ENCODE measurements around the gene UQCR11.

The UQCR11 gene

DNA sequence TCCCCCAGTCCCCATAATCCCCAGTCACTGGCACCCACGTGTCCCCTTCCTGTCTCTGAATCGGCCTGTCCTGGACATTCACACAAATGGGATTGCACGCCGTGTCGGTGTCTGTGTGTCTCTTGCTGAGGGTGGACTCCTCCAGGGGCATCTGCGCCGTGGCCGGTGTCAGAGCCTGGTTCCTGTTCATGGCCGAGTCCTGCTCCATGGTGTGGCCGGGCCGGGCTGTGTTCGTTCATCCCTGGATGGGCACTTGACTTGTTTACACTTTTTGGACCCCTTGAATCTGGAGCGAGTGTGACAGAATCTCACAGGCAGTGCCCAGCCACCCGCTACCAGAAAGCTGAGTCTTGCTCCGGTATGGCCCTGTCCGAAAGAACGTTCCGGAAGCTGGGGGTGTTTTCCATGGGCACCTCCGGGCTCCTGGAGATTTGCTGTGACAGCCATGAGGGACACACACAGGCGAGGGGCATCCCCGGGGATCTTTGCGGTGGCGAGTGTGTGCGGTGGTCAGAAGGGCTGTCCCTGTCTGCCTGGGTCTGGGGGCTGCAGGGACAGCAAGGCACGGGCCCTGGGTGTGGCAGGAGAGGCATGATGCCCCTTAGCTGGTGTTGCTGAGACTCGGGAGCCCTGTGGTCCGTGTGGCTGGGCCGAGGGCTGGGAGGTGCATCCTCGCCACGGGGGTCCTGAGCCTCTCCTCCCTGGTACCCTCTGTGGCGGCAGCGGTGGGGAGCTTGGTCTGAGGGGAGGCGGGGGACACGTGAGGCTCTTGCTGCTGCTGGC lies 30.7 kb downstream of the UQCR11 start:
- no peak overlapping the region for H3K4me3 Mint-ChIP-seq
- H3K4me1 Mint-ChIP-seq = no peaks in the 10 kb centered on the region
- H3K27ac Mint-ChIP-seq = no peak overlapping the region
- peaks cover 7% of the 10 kb centered on the region for H3K36me3 Mint-ChIP-seq (ENCODE audit: low read depth)
- no peaks in the 10 kb centered on the region for H3K9me3 Mint-ChIP-seq
- TF ChIP-seq, protein P1, sequence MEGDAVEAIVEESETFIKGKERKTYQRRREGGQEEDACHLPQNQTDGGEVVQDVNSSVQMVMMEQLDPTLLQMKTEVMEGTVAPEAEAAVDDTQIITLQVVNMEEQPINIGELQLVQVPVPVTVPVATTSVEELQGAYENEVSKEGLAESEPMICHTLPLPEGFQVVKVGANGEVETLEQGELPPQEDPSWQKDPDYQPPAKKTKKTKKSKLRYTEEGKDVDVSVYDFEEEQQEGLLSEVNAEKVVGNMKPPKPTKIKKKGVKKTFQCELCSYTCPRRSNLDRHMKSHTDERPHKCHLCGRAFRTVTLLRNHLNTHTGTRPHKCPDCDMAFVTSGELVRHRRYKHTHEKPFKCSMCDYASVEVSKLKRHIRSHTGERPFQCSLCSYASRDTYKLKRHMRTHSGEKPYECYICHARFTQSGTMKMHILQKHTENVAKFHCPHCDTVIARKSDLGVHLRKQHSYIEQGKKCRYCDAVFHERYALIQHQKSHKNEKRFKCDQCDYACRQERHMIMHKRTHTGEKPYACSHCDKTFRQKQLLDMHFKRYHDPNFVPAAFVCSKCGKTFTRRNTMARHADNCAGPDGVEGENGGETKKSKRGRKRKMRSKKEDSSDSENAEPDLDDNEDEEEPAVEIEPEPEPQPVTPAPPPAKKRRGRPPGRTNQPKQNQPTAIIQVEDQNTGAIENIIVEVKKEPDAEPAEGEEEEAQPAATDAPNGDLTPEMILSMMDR (IDR thresholded peaks at IDR 0.05; ENCODE audit: unreplicated experiment in 3 of 3) = no peak
- H3K27me3 Mint-ChIP-seq (ENCODE audit: low read depth) = peaks cover 4% of the 10 kb centered on the region

DNA sequence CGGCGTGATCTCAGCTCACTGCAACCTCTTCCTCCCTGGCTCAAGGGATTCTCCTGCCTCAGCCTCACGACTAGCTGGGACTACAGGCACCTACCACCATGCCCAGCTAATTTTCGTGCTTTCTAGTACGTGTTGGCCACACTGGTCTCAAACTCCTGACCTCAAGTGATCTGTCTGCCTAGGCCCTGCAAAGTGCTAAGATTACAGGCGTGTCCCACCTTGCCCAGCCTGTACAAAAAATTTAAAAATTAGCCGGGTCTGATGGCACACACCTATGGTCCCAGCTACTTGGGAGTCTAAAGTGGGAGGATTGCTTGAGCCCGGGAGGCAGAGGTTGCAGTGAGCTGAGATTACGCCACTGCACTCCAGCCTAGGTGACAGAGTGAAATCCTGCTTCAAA lies 32.5 kb downstream of the UQCR11 start:
- H3K27ac Mint-ChIP-seq = no peak overlapping the region
- H3K27me3 Mint-ChIP-seq (ENCODE audit: low read depth) = peaks cover 5% of the 10 kb centered on the region
- H3K4me1 Mint-ChIP-seq = no peaks in the 10 kb centered on the region
- TF ChIP-seq, protein P1 (IDR thresholded peaks at IDR 0.05; ENCODE audit: unreplicated experiment in 3 of 3) = no peak
- H3K4me3 Mint-ChIP-seq = no peak overlapping the region
- H3K36me3 Mint-ChIP-seq (ENCODE audit: low read depth) = peaks cover 4% of the 10 kb centered on the region
- H3K9me3 Mint-ChIP-seq = no peaks in the 10 kb centered on the region

DNA sequence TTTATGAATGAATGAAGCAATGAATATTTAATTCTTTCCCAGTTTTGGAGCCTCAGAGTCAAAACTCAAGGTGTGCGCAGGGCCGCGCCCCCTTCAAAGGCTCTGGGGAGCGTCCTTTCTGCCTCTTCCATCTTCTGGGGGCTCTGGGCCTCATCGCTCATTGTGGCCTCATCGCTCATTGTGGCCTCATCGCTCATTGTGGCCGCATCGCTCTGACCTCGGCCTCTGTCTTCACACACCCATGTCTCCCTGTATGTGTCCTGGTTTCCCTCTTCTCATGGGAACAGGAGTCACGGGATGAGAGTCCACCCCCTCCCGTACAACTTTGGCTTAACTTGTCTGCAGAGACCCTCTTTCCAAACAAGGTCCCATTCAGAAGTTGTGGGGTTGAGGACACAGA lies 33.9 kb downstream of the UQCR11 start:
- peaks cover 4% of the 10 kb centered on the region for H3K36me3 Mint-ChIP-seq (ENCODE audit: low read depth)
- TF ChIP-seq, protein P1 (IDR thresholded peaks at IDR 0.05; ENCODE audit: unreplicated experiment in 3 of 3) = no peak
- no peaks in the 10 kb centered on the region for H3K4me1 Mint-ChIP-seq
- H3K27me3 Mint-ChIP-seq (ENCODE audit: low read depth) = peaks cover 5% of the 10 kb centered on the region
- peak overlapping the region; percentile 41 to 74 (median 49) for H3K4me3 Mint-ChIP-seq
- H3K27ac Mint-ChIP-seq = peak overlapping the region in 2 of 3 experiments; percentile 46 to 57
- no peaks in the 10 kb centered on the region for H3K9me3 Mint-ChIP-seq

DNA sequence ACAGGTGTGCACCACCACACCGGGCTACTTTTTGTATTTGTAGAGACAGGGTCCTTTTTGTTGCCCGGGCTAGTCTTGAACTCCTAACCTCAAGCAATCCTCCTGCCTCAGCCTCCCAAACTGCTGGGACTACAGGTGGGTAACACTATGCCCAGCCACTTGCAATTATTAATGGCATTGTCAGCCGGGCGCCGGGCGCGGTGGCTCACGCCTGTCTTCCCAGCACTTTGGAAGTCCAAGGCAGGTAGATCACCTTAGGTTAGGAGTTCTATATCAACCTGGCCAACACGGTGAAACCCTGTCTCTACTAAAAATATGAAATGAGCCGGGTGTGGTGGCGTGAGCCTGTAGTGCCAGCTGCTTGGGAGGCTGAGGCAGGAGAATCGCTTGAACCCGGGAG lies 34.4 kb downstream of the UQCR11 start:
- H3K27me3 Mint-ChIP-seq (ENCODE audit: low read depth) = peaks cover 5% of the 10 kb centered on the region
- H3K4me1 Mint-ChIP-seq = no peaks in the 10 kb centered on the region
- peak overlapping the region; percentile 81 to 86 (median 82) for H3K4me3 Mint-ChIP-seq
- H3K36me3 Mint-ChIP-seq (ENCODE audit: low read depth) = peaks cover 3% of the 10 kb centered on the region
- no peak overlapping the region for H3K27ac Mint-ChIP-seq
- H3K9me3 Mint-ChIP-seq = no peaks in the 10 kb centered on the region
- TF ChIP-seq, protein P1 (IDR thresholded peaks at IDR 0.05; ENCODE audit: unreplicated experiment in 3 of 3) = no peak

DNA sequence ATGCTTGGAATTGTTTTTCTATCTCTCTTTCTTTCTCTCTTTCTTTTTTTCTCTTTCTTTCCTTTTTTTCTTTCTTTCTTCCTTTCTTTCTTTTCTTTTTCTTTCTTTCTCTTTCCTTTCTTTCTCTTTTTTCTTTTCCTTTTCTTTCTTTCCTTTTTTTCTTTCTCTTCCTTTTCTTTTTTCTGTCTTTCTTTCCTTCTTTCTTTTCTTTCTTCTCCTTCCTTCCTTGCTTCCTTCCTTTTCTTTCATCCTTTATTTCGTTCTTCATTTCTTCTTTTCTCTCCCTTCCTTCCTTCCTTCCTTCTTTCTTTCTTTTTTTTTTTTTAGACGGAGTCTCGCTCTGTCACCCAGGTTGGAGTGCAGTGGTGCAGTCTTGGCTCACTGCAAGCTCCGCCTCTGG lies 35.3 kb downstream of the UQCR11 start:
- H3K27ac Mint-ChIP-seq = peak overlapping the region in 2 of 3 experiments; percentile 65 to 74
- no peaks in the 10 kb centered on the region for H3K9me3 Mint-ChIP-seq
- TF ChIP-seq, protein P1 (IDR thresholded peaks at IDR 0.05; ENCODE audit: unreplicated experiment in 3 of 3) = no peak

More for the DNA sequence above, 35.3 kb downstream of the UQCR11 start:
- peaks cover 3% of the 10 kb centered on the region for H3K36me3 Mint-ChIP-seq (ENCODE audit: low read depth)
- H3K4me1 Mint-ChIP-seq = no peaks in the 10 kb centered on the region
- H3K27me3 Mint-ChIP-seq (ENCODE audit: low read depth) = peaks cover 5% of the 10 kb centered on the region
- H3K4me3 Mint-ChIP-seq = peak overlapping the region; percentile 81 to 86 (median 82)
